Calu3 (cell line): ENCODE data around the gene OR8B3. TPM values are rescaled to one million over a fixed set of nuclear protein-coding genes. Genes with fewer than 3 reads are reported as not detected.
"Not testable (repeated sequence)": the region's sequence is repeated elsewhere in the genome, so short reads cannot be mapped to it uniquely, and the experiment has no call there.

Experiments
- BruUV-seq: library from RNA; stranded (reverse); fragments of 400-500 nt; replicated peaks from 2 replicates; lab custom pipeline; 2021; lab: Mats Ljungman, UMichigan
- CTCF ChIA-PET: fragments of 300-600 bp; sonication (Branson Sonifier 250); formaldehyde crosslinking; loops from one replicate; lab custom pipeline; 2022; ENCODE audit warnings: antibody characterized with exemption; lab: Charles Lee
- DNase-seq: peaks from one replicate; pipeline ENCODE4 v3.0.0; 2022
- H3K27ac Mint-ChIP-seq: one replicate; pipeline ENCODE4 v1.8.0; 2022; ENCODE audit warnings: mixed read lengths; ENCODE audit not compliant: unreplicated experiment
- H3K27me3 Mint-ChIP-seq: one replicate; pipeline ENCODE4 v1.8.0; 2022; ENCODE audit warnings: mixed read lengths; ENCODE audit not compliant: unreplicated experiment
- H3K36me3 Mint-ChIP-seq: one replicate; pipeline ENCODE4 v1.8.0; 2022; ENCODE audit warnings: mild to moderate bottlenecking, moderate library complexity, mixed read lengths; ENCODE audit not compliant: insufficient read depth, unreplicated experiment
- H3K4me1 Mint-ChIP-seq: one replicate; pipeline ENCODE4 v1.8.0; 2022; ENCODE audit warnings: mild to moderate bottlenecking, low read depth, mixed read lengths; ENCODE audit not compliant: unreplicated experiment
- H3K4me3 Mint-ChIP-seq: one replicate; pipeline ENCODE4 v1.8.0; 2022; ENCODE audit warnings: mild to moderate bottlenecking, low read depth, moderate library complexity, mixed read lengths; ENCODE audit not compliant: unreplicated experiment
- H3K9me3 Mint-ChIP-seq: one replicate; pipeline ENCODE4 v1.8.0; 2022; ENCODE audit warnings: low read depth, mixed read lengths; ENCODE audit not compliant: unreplicated experiment
- CTCF ChIP-seq: fragments of 200-600 bp; IDR thresholded peaks from one replicate; pipeline ENCODE4 v1.8.0; 2022; ENCODE audit warnings: antibody characterized with exemption; ENCODE audit not compliant: unreplicated experiment
- intact Hi-C: fragments of 100-400 bp; cut with micrococcal nuclease; formaldehyde crosslinking; loops from one replicate; pipeline ENCODE4 v1.10.0; 2022; ENCODE audit not compliant: unreplicated experiment
- total RNA-seq: library from RNA; stranded (reverse); gene quantifications from 2 replicates; pipeline ENCODE4 v1.2.3, GENCODE V29; 2022

OR8B3 gene
- total RNA-seq, 1 experiment from 2014 or later, result not detected

GRCh38 chr11:124415356-124415923 is 16.6 kb upstream of the OR8B3 start:
- H3K9me3 Mint-ChIP-seq, result no peaks in the 10 kb centered on the region
- CTCF ChIA-PET, result interaction anchor here (0.7 kb wide), 1 partner anchor 373 kb away, joined by 3 read pairs; no protein-coding TSS in a partner anchor
- H3K27ac Mint-ChIP-seq, result no peak overlapping the region
- H3K27me3 Mint-ChIP-seq, result peaks cover 14% of the 10 kb centered on the region
- no peak for DNase-seq
- no peaks in the 10 kb centered on the region for H3K4me1 Mint-ChIP-seq
- BruUV-seq, result no TSS peak
- no peak for TF ChIP-seq CTCF
- no peaks in the 10 kb centered on the region for H3K36me3 Mint-ChIP-seq
- intact Hi-C loops, result loop anchor here (5.0 kb wide), 1 partner anchor 172 kb away; no protein-coding TSS in a partner anchor
- H3K4me3 Mint-ChIP-seq, result no peak overlapping the region

GRCh38 chr11:124409906-124410305 is 11.1 kb upstream of the OR8B3 start:
- no TSS peak for BruUV-seq
- H3K9me3 Mint-ChIP-seq, result no peaks in the 10 kb centered on the region
- no peak for DNase-seq
- CTCF ChIA-PET, result no interaction called here
- H3K27me3 Mint-ChIP-seq, result peaks cover 13% of the 10 kb centered on the region
- intact Hi-C loops, result no loop called here
- no peak overlapping the region for H3K27ac Mint-ChIP-seq
- TF ChIP-seq CTCF, result no peak
- H3K4me3 Mint-ChIP-seq, result no peak overlapping the region
- no peaks in the 10 kb centered on the region for H3K4me1 Mint-ChIP-seq
- H3K36me3 Mint-ChIP-seq, result no peaks in the 10 kb centered on the region

GRCh38 chr11:124405581-124405980 is 6.8 kb upstream of the OR8B3 start:
- no peaks in the 10 kb centered on the region for H3K9me3 Mint-ChIP-seq
- no peaks in the 10 kb centered on the region for H3K36me3 Mint-ChIP-seq
- BruUV-seq, result no TSS peak
- no peak for TF ChIP-seq CTCF
- H3K27me3 Mint-ChIP-seq, result no peaks in the 10 kb centered on the region
- CTCF ChIA-PET, result no interaction called here
- H3K4me1 Mint-ChIP-seq, result no peaks in the 10 kb centered on the region
- no peak overlapping the region for H3K27ac Mint-ChIP-seq
- H3K4me3 Mint-ChIP-seq, result no peak overlapping the region
- DNase-seq, result no peak
- intact Hi-C loops, result no loop called here

- H3K27ac Mint-ChIP-seq, intact Hi-C loops, DNase-seq, BruUV-seq, H3K4me1 Mint-ChIP-seq, H3K27me3 Mint-ChIP-seq, H3K36me3 Mint-ChIP-seq, H3K4me3 Mint-ChIP-seq, H3K9me3 Mint-ChIP-seq: not testable (repeated sequence)
- CTCF ChIA-PET, result interaction anchor here (0.6 kb wide), 1 partner anchor 367 kb away, joined by 3 read pairs; no protein-coding TSS in a partner anchor
Observed at GRCh38 chr11:124403186-124403585, 4.4 kb upstream of the OR8B3 start.

- no peaks in the 10 kb centered on the region for H3K36me3 Mint-ChIP-seq
- no peaks in the 10 kb centered on the region for H3K9me3 Mint-ChIP-seq
- no peak overlapping the region for H3K27ac Mint-ChIP-seq
- no peak for TF ChIP-seq CTCF
- peak; percentile 68 for DNase-seq
- intact Hi-C loops, result loop anchor here (1.0 kb wide), 1 partner anchor 184 kb away; no protein-coding TSS in a partner anchor
- CTCF ChIA-PET, result interaction anchor here (0.6 to 1.1 kb wide), 2 partner anchors 52 to 368 kb away, joined by 3 to 6 read pairs; no protein-coding TSS in a partner anchor
- H3K4me3 Mint-ChIP-seq, result no peak overlapping the region
- BruUV-seq, result no TSS peak
- no peaks in the 10 kb centered on the region for H3K27me3 Mint-ChIP-seq
- no peaks in the 10 kb centered on the region for H3K4me1 Mint-ChIP-seq
Observed at GRCh38 chr11:124402326-124402922, 3.6 kb upstream of the OR8B3 start.

- CTCF ChIA-PET, H3K4me3 Mint-ChIP-seq, H3K9me3 Mint-ChIP-seq, H3K4me1 Mint-ChIP-seq, H3K27ac Mint-ChIP-seq, H3K27me3 Mint-ChIP-seq, H3K36me3 Mint-ChIP-seq, DNase-seq, intact Hi-C loops, BruUV-seq: not testable (repeated sequence)
Observed at GRCh38 chr11:124396847-124397246, 2.0 kb downstream of the OR8B3 start.
